ENCODE results near the gene MORN3.

DNA sequence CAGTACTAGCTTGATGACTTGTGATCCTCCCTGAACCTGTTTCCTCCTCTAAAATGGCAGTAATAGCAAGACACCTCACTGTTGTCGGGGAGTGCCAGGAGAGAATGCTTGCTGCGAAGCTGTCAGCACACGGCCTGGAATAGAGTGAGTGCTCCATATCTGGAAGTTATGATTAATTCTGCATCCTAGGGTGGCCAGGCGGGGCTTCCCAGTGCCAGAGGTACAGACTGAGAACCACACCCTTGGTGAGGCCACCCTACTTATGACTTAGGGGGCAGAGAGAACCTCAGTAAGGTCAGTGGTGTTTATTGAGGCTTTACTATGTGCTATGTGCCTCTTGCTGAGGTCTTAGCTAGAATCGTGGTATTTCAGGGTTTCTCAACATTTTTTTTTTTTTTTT, 20.1 kb downstream of the MORN3 start:
- TF ChIP-seq, protein P1, sequence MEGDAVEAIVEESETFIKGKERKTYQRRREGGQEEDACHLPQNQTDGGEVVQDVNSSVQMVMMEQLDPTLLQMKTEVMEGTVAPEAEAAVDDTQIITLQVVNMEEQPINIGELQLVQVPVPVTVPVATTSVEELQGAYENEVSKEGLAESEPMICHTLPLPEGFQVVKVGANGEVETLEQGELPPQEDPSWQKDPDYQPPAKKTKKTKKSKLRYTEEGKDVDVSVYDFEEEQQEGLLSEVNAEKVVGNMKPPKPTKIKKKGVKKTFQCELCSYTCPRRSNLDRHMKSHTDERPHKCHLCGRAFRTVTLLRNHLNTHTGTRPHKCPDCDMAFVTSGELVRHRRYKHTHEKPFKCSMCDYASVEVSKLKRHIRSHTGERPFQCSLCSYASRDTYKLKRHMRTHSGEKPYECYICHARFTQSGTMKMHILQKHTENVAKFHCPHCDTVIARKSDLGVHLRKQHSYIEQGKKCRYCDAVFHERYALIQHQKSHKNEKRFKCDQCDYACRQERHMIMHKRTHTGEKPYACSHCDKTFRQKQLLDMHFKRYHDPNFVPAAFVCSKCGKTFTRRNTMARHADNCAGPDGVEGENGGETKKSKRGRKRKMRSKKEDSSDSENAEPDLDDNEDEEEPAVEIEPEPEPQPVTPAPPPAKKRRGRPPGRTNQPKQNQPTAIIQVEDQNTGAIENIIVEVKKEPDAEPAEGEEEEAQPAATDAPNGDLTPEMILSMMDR (IDR thresholded peaks at IDR 0.05; ENCODE audit: low read depth, low read length) = no peak
- TF ChIP-seq POLR2A (IDR thresholded peaks at IDR 0.05; ENCODE audit: extremely low read depth, insufficient read length) (no peak), MYC (IDR thresholded peaks at IDR 0.05; ENCODE audit: low read depth, low read length) (no peak)
- TF ChIP-seq, protein P2, sequence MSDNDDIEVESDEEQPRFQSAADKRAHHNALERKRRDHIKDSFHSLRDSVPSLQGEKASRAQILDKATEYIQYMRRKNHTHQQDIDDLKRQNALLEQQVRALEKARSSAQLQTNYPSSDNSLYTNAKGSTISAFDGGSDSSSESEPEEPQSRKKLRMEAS (IDR thresholded peaks at IDR 0.05; ENCODE audit: low read depth, low read length) = no peak

Measured in NB4 (cell line).